Kidney capillary endothelial cell (primary cell): Measurements from ENCODE around the gene HP.
A peak's percentile ranks its signal among the peaks of the same experiment; 100 is the strongest.

Source experiments
- DNase-seq: peaks from one replicate; pipeline ENCODE4 v3.0.0-alpha.2; 2018; ENCODE audit warnings: low spot score

HP gene

DNA sequence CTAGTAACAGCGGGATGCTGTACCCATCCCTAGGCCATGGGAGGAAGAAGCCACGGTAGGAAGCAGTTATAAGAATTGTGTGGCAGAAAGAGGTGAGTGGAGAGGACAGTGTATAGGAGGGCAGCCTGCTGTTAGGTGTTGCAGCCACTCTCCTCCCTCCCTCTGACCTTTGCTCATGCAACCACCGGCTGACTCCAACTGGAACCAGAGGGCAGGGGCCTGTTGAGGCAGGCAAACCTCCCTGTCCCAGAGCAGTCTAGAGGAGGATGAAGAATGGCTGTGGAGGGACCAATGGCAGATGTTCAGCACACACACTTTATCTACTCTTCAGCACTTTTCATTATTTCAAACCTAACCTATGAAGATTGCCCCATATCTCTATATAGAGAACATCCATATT is 36.9 kb downstream of the HP start:
- DNase-seq, result no peak

DNA sequence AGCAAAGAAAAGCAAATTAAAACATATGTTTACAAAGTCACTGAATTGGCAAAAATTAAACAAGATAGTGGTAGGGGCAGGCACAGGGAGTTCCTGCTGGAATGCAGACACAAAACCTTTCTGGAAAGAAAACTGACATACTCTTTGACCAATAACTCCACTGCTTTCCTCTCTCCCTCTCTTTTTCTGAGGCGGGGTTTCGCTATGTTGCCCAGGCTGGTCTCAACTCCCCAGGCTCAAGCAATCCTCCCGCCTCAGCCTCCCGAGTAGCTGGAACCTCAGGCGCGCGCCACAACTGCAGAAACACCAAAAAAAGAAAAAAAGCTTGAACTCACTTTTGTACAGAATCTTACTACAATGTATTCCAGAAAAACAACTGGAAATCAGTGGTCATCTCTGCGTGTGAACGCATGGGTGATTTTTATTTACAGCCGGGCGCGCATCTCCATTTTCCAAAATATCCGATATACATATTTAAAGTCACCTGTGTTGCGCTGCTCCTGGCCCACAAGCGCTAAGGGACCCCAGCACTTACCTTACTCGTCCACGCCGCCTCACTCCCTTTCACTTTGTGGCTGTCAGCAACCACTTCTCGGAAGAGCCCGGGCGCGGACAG is 38.6 kb downstream of the HP start:
- peak; percentile 34 for DNase-seq

DNA sequence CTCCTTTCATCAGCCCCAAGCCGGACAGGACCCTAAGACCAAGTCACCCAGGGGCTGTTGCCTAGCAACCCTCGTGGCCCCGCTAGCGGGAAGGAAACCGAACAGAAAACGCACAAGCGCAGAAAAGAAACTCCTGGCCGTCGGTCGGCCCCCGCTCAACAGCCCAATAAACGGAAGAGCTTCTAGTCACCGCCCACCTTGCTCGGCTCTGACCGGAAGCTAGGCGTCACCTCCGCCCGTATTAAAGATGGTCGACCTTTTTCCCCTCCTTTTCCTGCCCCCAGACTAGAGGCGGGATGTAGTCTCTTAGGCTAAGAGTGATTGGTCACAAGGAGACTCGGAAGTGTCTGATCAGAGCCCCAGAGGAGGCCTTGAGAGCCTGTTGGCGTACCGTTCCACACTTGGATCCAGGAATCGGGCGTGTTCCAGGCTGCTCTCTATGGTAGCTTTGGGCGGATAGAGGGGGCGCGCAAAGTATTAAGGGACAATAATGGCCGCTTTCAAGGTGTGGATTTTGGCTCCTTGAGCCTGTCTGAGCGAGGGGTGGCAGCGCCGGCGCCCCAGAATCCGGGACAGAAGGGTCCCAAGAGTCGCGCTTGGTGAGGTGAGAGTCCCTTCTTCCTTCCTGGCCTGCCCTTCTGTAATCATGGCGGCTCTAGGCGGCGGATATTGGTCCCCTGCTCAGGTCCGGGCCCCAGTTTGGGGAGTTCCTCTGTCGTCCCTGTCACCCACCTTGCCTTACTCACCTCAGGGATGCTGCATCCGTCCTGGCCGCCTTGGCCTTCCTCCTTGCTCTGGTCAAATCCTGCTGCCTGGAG is 39.4 kb downstream of the HP start, which contains the start of the genes DHX38 and TXNL4B:
TSS of gene DHX38 (plus strand) at position 400 of the 818 bp plus-strand sequence. CDS start 2,311 bp downstream, outside the sequence.
TSS of gene TXNL4B (minus strand) at position 173 of the 818 bp plus-strand sequence. CDS start 2,871 bp downstream, outside the sequence.
- DNase-seq, result peak; percentile 98

DNA sequence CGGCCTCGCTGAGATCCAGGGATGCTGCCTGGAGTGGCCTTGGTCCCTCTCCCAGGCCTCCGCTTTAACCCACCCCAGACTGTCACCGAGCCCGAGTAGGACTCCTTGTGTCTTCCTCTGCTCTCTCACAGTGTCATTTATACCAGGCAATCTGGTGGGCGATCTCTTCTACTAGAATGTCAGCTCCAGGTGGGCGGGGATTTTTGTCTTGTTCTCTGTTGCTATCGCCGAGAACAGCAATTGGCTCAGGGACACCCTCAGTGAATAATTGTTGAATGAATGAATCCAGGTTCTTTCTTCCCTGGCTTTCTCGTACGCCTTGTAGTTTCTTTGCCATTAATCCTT is 39.9 kb downstream of the HP start:
- DNase-seq, result no peak

DNA sequence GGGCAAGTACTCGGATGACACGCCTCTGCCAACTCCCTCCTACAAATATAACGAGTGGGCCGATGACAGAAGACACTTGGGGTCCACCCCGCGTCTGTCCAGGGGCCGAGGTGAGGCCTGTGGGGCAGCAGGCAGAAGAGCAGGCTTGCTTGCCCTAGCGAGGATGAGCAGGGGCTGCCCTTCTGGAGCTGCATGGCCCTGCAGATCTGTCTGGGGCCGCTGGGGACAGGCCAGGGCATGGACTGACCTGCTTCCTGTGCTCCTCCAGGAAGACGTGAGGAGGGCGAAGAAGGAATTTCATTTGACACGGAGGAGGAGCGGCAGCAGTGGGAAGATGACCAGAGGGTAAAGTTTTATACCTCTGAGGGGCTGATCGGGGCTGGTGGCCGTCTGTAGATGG is 44.6 kb downstream of the HP start:
- DNase-seq, result no peak

DNA sequence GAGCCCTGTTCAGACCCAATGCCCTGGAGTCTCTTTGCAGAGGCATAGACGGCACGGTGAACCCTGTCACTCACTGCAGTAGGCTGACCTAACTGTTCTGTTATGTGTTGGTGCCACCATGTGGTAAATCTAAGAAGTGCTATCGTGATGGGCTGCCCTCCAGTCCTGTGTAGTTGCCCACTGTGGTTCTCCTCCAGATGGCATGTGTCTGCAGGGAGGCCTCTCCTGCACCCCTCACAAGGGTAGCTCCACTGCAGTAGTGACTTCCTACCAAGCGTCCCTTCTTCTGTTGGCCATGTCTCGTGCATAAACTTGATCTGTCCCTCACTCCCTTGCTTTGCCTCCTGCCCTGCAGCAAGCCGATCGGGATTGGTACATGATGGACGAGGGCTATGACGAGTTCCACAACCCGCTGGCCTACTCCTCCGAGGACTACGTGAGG is 45.1 kb downstream of the HP start:
- peak; percentile 56 for DNase-seq

DNA sequence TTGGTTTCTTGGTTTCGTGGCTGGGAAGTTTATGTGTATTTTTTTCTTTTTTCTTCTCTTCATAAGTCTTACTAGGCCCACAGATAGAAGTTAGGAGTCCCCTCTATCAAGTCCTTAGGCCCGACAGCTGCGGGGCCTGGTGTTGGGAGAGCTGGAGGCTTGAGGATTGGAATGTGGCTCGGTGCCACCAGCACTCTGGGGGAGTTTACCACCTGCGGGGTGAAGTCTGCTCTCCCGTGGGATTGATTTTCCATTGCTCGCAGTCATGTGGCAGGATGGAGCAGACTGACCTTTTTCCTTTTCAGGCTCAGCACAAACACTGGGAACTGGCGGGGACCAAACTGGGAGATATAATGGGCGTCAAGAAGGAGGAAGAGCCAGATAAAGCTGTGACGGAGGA is 46.9 kb downstream of the HP start:
- no peak for DNase-seq

DNA sequence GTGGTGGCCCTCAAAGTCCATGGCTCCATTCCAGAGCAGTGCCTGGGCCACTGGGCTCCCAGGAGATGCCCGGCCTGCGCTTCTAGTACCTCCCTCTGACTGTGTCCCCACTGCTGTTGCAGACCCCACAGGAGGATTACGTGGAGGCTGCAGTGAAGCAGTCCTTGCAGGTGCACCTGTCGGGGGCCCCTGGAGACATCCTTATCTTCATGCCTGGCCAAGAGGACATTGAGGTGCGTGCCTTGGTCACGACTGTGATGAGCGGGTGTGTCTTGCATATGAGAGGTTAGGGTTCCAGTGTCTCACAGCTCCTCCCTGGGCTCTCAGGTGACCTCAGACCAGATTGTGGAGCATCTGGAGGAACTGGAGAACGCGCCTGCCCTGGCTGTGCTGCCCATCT is 50.6 kb downstream of the HP start:
- DNase-seq, result no peak

DNA sequence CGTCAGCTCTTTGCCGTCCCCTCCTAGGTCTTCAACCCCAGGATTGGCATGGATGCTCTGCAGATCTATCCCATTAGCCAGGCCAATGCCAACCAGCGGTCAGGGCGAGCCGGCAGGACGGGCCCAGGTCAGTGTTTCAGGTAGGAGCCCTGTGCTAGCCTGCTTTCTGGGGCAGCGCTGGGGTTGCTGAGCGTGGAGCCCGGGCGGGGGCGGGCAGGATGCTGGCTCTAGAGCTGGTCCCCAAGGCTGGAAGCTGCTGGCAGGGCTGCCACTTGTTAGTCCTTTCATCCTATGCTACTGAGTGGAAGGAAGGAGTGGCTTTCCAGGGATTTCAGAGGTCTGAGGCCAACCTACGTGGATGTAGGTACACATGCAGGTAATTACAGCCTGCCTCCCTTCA is 51.7 kb downstream of the HP start:
- DNase-seq, result no peak

DNA sequence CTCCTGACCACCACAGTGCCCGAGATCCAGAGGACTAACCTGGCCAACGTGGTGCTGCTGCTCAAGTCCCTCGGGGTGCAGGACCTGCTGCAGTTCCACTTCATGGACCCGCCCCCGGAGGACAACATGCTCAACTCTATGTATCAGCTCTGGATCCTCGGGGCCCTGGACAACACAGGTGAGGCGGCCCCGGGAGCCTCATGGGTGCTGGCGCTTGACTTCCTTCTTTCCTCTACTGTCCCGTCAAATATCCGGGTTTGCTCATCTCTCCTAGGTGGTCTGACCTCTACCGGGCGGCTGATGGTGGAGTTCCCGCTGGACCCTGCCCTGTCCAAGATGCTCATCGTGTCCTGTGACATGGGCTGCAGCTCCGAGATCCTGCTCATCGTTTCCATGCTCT is 53.1 kb downstream of the HP start:
- no peak for DNase-seq

DNA sequence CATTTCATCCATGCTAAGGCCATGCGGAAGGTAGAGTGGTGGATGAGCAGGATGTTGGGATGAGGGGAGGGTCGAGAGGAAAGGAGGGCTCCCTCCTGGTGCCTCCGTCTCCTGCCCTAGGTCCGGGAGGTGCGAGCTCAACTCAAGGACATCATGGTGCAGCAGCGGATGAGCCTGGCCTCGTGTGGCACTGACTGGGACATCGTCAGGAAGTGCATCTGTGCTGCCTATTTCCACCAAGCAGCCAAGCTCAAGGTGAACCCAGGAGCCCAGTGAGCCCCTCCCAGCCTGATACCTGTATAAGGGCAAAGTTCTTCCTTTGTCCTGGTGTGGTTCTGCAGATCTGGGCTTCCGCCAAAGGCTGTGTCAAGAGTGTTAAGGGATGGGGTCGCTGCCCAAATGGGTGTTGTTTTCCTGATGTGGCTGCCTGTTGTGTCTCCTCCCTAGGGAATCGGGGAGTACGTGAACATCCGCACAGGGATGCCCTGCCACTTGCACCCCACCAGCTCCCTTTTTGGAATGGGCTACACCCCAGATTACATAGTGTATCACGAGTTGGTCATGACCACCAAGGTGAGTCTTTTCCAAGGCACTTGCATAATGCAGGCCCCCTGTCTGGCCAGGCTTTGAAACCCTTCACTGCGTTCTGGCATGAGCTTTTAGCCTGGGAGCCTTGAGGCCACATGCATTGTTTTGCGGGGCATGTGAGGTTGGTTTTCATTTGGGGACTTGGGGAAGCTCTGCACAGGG is 54.2 kb downstream of the HP start:
- no peak for DNase-seq

DNA sequence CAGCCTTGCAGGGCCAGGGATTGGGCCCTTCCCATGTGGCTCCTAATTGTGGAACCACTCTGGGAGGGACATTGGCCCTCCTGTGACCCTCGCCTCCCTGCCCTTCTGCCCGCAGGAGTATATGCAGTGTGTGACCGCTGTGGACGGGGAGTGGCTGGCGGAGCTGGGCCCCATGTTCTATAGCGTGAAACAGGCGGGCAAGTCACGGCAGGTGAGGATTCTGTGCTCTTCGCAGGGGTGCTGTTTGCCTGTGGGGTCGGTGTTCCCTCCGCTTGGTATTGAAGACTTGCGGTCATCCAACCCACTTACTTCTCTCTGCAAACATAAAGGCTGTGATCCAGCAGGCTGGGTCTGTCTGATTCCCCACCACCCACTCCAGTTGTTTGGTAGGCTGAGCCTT is 55.0 kb downstream of the HP start:
- DNase-seq, result no peak

DNA sequence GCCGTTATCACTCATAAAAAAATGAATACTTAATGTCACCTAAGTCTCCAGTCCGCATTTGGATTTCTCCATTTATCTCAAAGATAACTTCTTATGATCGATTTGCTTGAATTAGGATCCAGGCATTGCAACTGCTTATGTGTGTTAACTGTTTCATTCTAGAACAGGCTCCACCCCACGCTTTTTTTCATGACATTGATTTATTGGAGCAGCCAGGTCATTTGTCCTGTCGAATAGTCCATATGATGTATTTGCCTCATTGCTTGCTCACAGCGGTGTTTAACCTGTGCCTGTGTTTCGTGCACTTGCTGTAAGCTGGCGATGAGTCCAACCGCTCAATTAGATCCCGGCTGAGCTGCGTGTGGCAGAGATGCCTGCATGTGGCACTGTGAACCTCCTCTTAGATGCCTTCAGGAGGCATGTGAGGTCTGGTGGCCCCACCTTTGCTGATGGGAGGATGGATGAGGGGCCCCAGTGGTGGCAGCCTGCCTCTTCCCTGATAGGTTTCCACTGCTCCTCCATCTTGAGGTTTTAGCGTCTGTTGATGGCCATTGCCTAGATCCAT is 55.7 kb downstream of the HP start:
- DNase-seq, result no peak
